ENCODE data around the gene KCNJ6.

KCNJ6 gene

DNA sequence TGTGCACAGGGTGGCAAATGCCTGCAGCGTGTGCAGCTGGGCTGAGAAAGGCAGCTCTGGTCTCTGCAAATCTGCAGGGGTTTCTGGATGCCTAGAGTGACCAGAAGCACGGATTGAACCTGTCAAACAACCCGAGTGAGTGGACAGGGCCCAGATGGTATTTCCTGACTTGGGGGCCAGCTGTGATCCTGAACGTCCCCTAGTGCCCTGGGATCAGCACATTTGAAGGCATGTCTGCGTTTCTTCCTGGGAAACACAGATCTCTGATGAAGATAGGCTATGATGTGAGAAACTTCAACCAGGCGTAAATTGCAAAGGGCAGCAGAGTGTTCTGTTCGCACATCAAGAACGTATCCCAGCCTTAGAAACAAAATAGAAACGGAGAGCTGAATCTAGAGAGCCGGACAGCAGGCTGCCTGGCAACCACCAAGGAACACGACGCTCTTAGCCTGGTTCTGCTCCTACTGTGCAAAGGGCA lies 163.1 kb downstream of the KCNJ6 start:
- ChIA-PET POLR2A (no interaction called here), CTCF (no interaction called here)
- no peak for TF ChIP-seq TARDBP (IDR thresholded peaks at IDR 0.05)
- no peak for TF ChIP-seq BHLHE40 (IDR thresholded peaks at IDR 0.05; ENCODE audit: borderline replicate concordance)
- TF ChIP-seq SUZ12 (IDR thresholded peaks at IDR 0.05) = no peak
- TF ChIP-seq ZNF384 (IDR thresholded peaks at IDR 0.05) = no peak
- DNase-seq (ENCODE audit: extremely low spot score) = no peak

DNA sequence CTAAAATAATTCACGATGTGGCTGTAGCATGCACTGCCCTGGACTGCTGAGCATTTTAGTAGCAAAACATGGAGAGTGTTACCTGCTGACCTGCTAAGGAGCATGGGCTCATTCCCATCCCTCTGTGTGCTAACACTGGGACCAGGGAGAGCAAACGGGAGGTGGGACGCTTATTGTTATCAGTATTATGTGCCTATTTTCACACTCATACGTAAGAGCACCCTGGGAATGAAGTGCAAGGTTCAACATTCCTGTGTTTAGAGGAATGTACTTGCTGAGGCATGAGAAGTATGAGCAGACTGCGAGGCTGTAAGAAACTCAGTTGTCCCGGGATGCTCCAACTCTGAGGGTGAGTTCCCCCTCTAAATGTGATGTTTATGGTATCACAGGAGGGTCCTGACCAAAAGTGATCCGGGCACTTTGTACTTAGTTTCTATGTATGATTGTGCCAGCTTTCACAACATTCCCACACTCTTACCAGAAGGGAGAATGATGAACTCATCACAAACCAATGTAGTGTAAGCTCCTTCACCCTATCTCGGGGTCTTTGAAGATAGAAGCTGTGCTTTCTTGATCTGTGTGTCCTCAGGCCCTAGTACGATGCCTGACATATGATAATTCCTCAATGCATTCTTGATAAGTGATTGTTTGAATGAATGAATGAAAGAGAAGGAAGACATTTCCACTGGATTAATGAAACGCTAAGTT lies 164.8 kb downstream of the KCNJ6 start:
- CTCF ChIA-PET = no interaction called here
- no peak for TF ChIP-seq FOXA1 (IDR thresholded peaks at IDR 0.05)
- TF ChIP-seq HDGF (IDR thresholded peaks at IDR 0.05; ENCODE audit: borderline replicate concordance) = no peak
- TF ChIP-seq, protein P1, sequence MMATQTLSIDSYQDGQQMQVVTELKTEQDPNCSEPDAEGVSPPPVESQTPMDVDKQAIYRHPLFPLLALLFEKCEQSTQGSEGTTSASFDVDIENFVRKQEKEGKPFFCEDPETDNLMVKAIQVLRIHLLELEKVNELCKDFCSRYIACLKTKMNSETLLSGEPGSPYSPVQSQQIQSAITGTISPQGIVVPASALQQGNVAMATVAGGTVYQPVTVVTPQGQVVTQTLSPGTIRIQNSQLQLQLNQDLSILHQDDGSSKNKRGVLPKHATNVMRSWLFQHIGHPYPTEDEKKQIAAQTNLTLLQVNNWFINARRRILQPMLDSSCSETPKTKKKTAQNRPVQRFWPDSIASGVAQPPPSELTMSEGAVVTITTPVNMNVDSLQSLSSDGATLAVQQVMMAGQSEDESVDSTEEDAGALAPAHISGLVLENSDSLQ (IDR thresholded peaks at IDR 0.05) = no peak
- TF ChIP-seq TARDBP (IDR thresholded peaks at IDR 0.05) = no peak
- no peak for TF ChIP-seq BHLHE40 (IDR thresholded peaks at IDR 0.05; ENCODE audit: borderline replicate concordance)
- no peak for TF ChIP-seq SP1 (IDR thresholded peaks at IDR 0.05)
- POLR2A ChIA-PET = interaction anchor here (0.6 kb wide), 1 partner anchor 395 kb away, joined by 3 read pairs; no protein-coding TSS in a partner anchor
- no peak for DNase-seq (ENCODE audit: extremely low spot score)

DNA sequence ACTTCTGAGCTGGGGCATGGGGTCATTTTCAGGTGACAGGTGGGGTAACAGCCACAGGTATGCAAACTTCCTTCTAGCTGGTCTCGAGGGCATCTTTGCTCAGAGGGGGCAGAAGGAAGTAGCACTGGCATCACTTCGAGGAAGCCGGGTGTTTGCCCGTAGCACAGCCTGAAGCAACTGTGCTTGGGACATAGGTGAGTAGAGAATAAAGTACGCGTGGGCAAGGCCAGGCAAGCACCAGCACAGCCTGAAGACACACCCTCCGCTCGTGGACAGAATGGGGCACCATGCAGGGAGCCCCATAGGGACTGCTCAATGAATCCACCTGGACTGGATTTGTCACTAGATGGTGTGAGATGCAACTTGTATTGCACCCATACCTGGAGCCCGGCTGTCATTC lies 167.1 kb downstream of the KCNJ6 start:
- CTCF ChIA-PET = no interaction called here

DNA sequence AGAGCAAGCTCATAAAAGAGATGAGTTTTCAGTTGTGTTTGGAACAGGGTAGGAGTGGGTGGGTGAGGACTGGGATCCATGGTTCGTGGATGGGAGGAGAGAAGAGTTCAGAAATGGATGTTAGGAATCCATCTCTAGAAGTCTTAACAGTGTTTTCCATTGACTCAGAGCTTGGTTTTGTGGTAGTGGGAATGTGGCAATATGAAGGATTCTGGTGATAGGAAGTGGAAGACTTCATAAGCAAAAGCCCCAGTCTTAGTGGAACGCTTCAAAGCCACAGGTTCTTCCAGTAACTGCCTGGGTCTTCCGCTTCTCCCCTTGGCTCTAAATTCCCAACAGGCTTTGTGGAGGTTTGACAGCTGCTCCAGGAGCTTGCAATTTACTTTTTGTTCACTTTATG lies 167.9 kb downstream of the KCNJ6 start:
- POLR2A ChIA-PET = no interaction called here
- TF ChIP-seq FOXK2 (IDR thresholded peaks at IDR 0.05) = no peak
- TF ChIP-seq, protein P1 (IDR thresholded peaks at IDR 0.05) = no peak
- TF ChIP-seq CTBP1 (IDR thresholded peaks at IDR 0.05; ENCODE audit: borderline replicate concordance) = no peak
- TF ChIP-seq SUZ12 (IDR thresholded peaks at IDR 0.05) = no peak
- TF ChIP-seq FOXM1 (IDR thresholded peaks at IDR 0.05; ENCODE audit: borderline replicate concordance) = no peak
- no peak for TF ChIP-seq BHLHE40 (IDR thresholded peaks at IDR 0.05; ENCODE audit: borderline replicate concordance)
- TF ChIP-seq HDGF (IDR thresholded peaks at IDR 0.05; ENCODE audit: borderline replicate concordance) = no peak
- no peak for DNase-seq (ENCODE audit: extremely low spot score)
- CTCF ChIA-PET = no interaction called here

More for the DNA sequence above, 167.1 kb downstream of the KCNJ6 start:
- TF ChIP-seq ZNF384 (IDR thresholded peaks at IDR 0.05) (no peak), FOXK2 (IDR thresholded peaks at IDR 0.05) (no peak), SUZ12 (IDR thresholded peaks at IDR 0.05) (no peak), ARNT (IDR thresholded peaks at IDR 0.05) (no peak), BHLHE40 (IDR thresholded peaks at IDR 0.05; ENCODE audit: borderline replicate concordance) (no peak), HDGF (IDR thresholded peaks at IDR 0.05; ENCODE audit: borderline replicate concordance) (no peak), FOXA1 (IDR thresholded peaks at IDR 0.05) (no peak), LEF1 (IDR thresholded peaks at IDR 0.05; ENCODE audit: borderline replicate concordance) (no peak), ELF4 (IDR thresholded peaks at IDR 0.05) (no peak), SP1 (IDR thresholded peaks at IDR 0.05) (no peak), TARDBP (IDR thresholded peaks at IDR 0.05) (no peak), FOXM1 (IDR thresholded peaks at IDR 0.05; ENCODE audit: borderline replicate concordance) (no peak), NFRKB (IDR thresholded peaks at IDR 0.05) (no peak), CTBP1 (IDR thresholded peaks at IDR 0.05; ENCODE audit: borderline replicate concordance) (no peak), L3MBTL2 (conservative IDR thresholded peaks at IDR 0.05) (no peak)
- TF ChIP-seq, protein P1 (IDR thresholded peaks at IDR 0.05) = no peak
- POLR2A ChIA-PET = no interaction called here
- no peak for DNase-seq (ENCODE audit: extremely low spot score)

DNA sequence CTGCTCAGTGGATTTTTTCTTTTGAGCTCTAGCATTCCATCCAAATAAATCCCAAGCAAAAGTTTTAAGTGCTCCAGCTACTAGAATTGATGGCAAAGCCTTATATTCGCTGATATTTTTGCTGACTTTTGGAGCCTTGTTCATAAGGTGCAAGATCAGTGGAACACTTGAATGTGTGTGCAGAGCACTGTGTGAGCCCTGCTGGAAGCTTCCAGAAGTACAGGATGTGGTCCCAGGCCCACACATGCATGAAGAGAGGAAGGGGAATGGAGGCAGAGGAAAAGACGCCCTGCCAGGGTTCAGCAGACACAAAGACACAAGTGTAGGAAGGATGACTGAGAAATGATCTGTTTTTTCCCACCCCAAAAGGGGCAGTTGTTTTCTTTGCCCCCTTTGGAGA lies 169.4 kb downstream of the KCNJ6 start:
- ChIA-PET POLR2A (no interaction called here), CTCF (interaction anchor here (0.6 kb wide), 1 partner anchor 40 kb away, joined by 3 read pairs; no protein-coding TSS in a partner anchor)
- no peak for DNase-seq (ENCODE audit: extremely low spot score)
- no peak for TF ChIP-seq SP1 (IDR thresholded peaks at IDR 0.05)
- no peak for TF ChIP-seq LEF1 (IDR thresholded peaks at IDR 0.05; ENCODE audit: borderline replicate concordance)
- TF ChIP-seq CTBP1 (IDR thresholded peaks at IDR 0.05; ENCODE audit: borderline replicate concordance) = no peak
- TF ChIP-seq FOXM1 (IDR thresholded peaks at IDR 0.05; ENCODE audit: borderline replicate concordance) = no peak
- no peak for TF ChIP-seq FOXA1 (IDR thresholded peaks at IDR 0.05)
- TF ChIP-seq ARNT (IDR thresholded peaks at IDR 0.05) = no peak
- TF ChIP-seq BHLHE40 (IDR thresholded peaks at IDR 0.05; ENCODE audit: borderline replicate concordance) = no peak
- no peak for TF ChIP-seq NFRKB (IDR thresholded peaks at IDR 0.05)
- TF ChIP-seq ZNF384 (IDR thresholded peaks at IDR 0.05) = no peak

DNA sequence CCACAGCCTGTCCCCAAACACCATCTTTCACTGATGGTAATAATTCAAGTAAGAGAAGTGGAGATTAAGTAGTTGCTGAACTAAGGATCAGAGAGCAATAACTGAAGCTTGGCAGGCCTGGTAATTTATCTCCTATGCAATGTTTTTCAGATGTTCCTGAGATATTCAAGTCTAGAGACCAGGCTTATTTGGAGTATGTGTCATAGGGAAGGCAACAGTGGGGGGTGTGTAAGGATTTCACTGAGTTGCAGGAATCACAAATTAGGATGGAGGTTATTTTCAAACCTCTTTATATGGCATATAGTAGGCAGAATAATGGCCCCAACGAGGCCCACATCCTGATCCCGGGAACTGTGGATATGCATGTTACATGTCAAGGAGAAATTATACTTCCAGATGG lies 171.7 kb downstream of the KCNJ6 start:
- no peak for DNase-seq (ENCODE audit: extremely low spot score)
- ChIA-PET POLR2A (no interaction called here), CTCF (no interaction called here)
- no peak for TF ChIP-seq NFRKB (IDR thresholded peaks at IDR 0.05)
- TF ChIP-seq CTBP1 (IDR thresholded peaks at IDR 0.05; ENCODE audit: borderline replicate concordance) = no peak
- no peak for TF ChIP-seq ELF4 (IDR thresholded peaks at IDR 0.05)
- TF ChIP-seq LEF1 (IDR thresholded peaks at IDR 0.05; ENCODE audit: borderline replicate concordance) = no peak
- no peak for TF ChIP-seq HDGF (IDR thresholded peaks at IDR 0.05; ENCODE audit: borderline replicate concordance)
- no peak for TF ChIP-seq SUZ12 (IDR thresholded peaks at IDR 0.05)
- TF ChIP-seq ZNF384 (IDR thresholded peaks at IDR 0.05) = no peak
- TF ChIP-seq FOXM1 (IDR thresholded peaks at IDR 0.05; ENCODE audit: borderline replicate concordance) = no peak
- TF ChIP-seq SP1 (IDR thresholded peaks at IDR 0.05) = no peak
- TF ChIP-seq TARDBP (IDR thresholded peaks at IDR 0.05) = no peak
- no peak for TF ChIP-seq ARNT (IDR thresholded peaks at IDR 0.05)
- TF ChIP-seq FOXA1 (IDR thresholded peaks at IDR 0.05) = no peak
- TF ChIP-seq BHLHE40 (IDR thresholded peaks at IDR 0.05; ENCODE audit: borderline replicate concordance) = no peak
- TF ChIP-seq, protein P1 (IDR thresholded peaks at IDR 0.05) = no peak
- TF ChIP-seq FOXK2 (IDR thresholded peaks at IDR 0.05) = no peak

Data from HEK293T (cell line).